Pancreas (tissue), 10 donors: Measurements from ENCODE around the gene UBXN1. TPM values are rescaled to one million over a fixed set of nuclear protein-coding genes. Genes with fewer than 3 reads are reported as not detected.

Experiments
- ATAC-seq, 4 donors: fragments of 200-7000 bp; cut with Tn5 transposase; one replicate each; pipeline versions ENCODE4 v1.8.0 to v1.9.1; 2020; ENCODE audit warnings: mild to moderate bottlenecking in 4 of 4, moderate library complexity in 4 of 4
- DNase-seq, 6 donors: peaks; one replicate each; pipeline ENCODE4 v3.0.0-alpha.2; 2020
- FAIRE-seq: peaks from 2 replicates; lab custom pipeline; 2012; peaks lifted over from hg19 to GRCh38; lab: Jason Lieb, UNC
- H3K27ac ChIP-seq, 4 donors: fragments of 200-600 bp; sonication (generic); 1 replicate in 3 of 4; 2 replicates in 1 of 4; pipeline versions ENCODE4 v1.5.0 to v1.8.0; 2020
- H3K27me3 ChIP-seq, 4 donors: fragments of 200-600 bp; one replicate each; pipeline ENCODE4 v1.8.0; 2021
- H3K36me3 ChIP-seq, 3 donors: fragments of 200-600 bp; sonication (generic) in 1 of 3; one replicate each; pipeline versions ENCODE4 v1.5.0 to v1.8.0; 2020 to 2021
- H3K4me1 ChIP-seq, 3 donors: fragments of 200-600 bp; one replicate each; pipeline ENCODE4 v1.8.0; 2021
- H3K4me3 ChIP-seq, 4 donors: fragments of 200-600 bp; sonication (generic) in 2 of 4; one replicate each; pipeline versions ENCODE4 v1.5.0 to v1.8.0; 2020 to 2021
- H3K9me3 ChIP-seq, 4 donors: fragments of 200-600 bp; one replicate each; pipeline ENCODE4 v1.8.0; 2021
- CTCF ChIP-seq, 4 donors: fragments of 200-600 bp; sonication (generic) in 3 of 4; IDR thresholded peaks; one replicate each; pipeline versions ENCODE4 v1.5.0 to v1.8.0; 2021; ENCODE audit warnings: antibody characterized with exemption in 4 of 4
- WGBS, 2 donors: extraction: QIAGEN DNeasy Blood & Tissue Kit; methylation state at CpG; one replicate each; pipeline ENCODE4 v1.1.7; 2013; 5-methylcytosine and 5-hydroxymethylcytosine counted together
- intact Hi-C, 3 donors: fragments of 100-400 bp; cut with DNase I; formaldehyde crosslinking; loops; one replicate each; pipeline versions ENCODE4 v1.11.1 to v1.14.2; 2022
- polyA plus RNA-seq, 2 donors: library from polyadenylated mRNA; stranded (reverse); fragments of 200-250 nt; gene quantifications; one replicate each; pipeline ENCODE4 v1.2.3, GENCODE V29; 2013
- total RNA-seq, 6 donors: library from RNA; stranded (reverse); fragmentation: NEBNext Ultra II Directional in 4 of 6; extraction: Animal tissue kit (Norgen Biotek cat#: 25700) in 4 of 6; gene quantifications; one replicate each; pipeline versions ENCODE4 v1.2.1 to v1.2.4, GENCODE V29; 2021 to 2023
- donor health status: healthy with polysubstance abuse.
- donor health status: DM: no; HTN: no; CAD: no; lungs with moderate emphysema.
- donor health status: DM: no; HTN: no; CAD: no.
- donor health status: control.
- donor health status: control.
- donor health status: Bipolar disorder and iron deficiency.
- donor health status: DM: yes; HTN: yes; CAD: no.
- donor health status: DM: no; HTN: no; CAD: no.
- donor health status: DM: no; HTN: no; CAD: no.
- donor health status: DM: yes; HTN: yes; CAD: no.

Gene UBXN1
- total and polyA plus RNA-seq, 8 donors: 37.7 to 104 (median 60.0) TPM

GRCh38 chr11:62727165-62727871 is 48.4 kb upstream of the UBXN1 start, which contains the start of gene HNRNPUL2:
Gene HNRNPUL2 (minus strand): TSS chr11:62727457. CDS start chr11:62727156, 301 bp downstream.
- TF ChIP-seq CTCF (IDR thresholded peaks at IDR 0.05): no peak
- FAIRE-seq: peak; percentile 47
- H3K4me1 ChIP-seq: peaks cover 9 to 27% (median 20%) of the 10 kb centered on the region in 3 donors

GRCh38 chr11:62726915-62727164 is 48.0 kb upstream of the UBXN1 start:
- TF ChIP-seq CTCF (IDR thresholded peaks at IDR 0.05): no peak
- H3K27ac ChIP-seq: peak overlapping the region; percentile 88 to 93 (median 92)
- peak overlapping the region; percentile 68 to 92 (median 88) for H3K4me3 ChIP-seq
- FAIRE-seq: no peak
- DNase-seq: no peak
- H3K4me1 ChIP-seq: peaks cover 9 to 27% (median 20%) of the 10 kb centered on the region in 3 donors
- H3K9me3 ChIP-seq: no peaks in the 10 kb centered on the region
- WGBS, 2 donors: 1% methylated on average over 23 to 37 of the region's 37 CpGs
- peaks cover 5 to 22% (median 21%) of the 10 kb centered on the region in 3 donors for H3K36me3 ChIP-seq
- H3K27me3 ChIP-seq: no peaks in the 10 kb centered on the region
- peak in 2 of 4 donors; percentile 3 to 17 for ATAC-seq
- intact Hi-C loops: no loop called here

More at GRCh38 chr11:62727165-62727871, 48.4 kb upstream of the UBXN1 start, which contains the start of gene HNRNPUL2:
- 0% methylated on average over 50 to 72 of the region's 72 CpGs for WGBS, 2 donors
- Histone ChIP-seq H3K9me3 (no peaks in the 10 kb centered on the region), H3K27ac (peak within 1 kb of the TSS; percentile 88 to 93 (median 92)), H3K4me3 (peak within 1 kb of the TSS; percentile 68 to 92 (median 88)), H3K36me3 (peaks cover 1 to 17% (median 17%) of the 10 kb centered on the region in 3 donors), H3K27me3 (no peaks in the 10 kb centered on the region)
- ATAC-seq: peak; percentile 86 to 93 (median 87)
- peak; percentile 97 to 99 (median 98) for DNase-seq
- intact Hi-C loops: no loop called here

- DNase-seq (peak in 3 of 6 donors; percentile 38 to 82 (median 47)), ATAC-seq (no peak), FAIRE-seq (no peak)
- peak overlapping the region; percentile 68 to 92 (median 88) for H3K4me3 ChIP-seq
- peaks cover 5 to 27% (median 27%) of the 10 kb centered on the region in 3 donors for H3K36me3 ChIP-seq
- H3K4me1 ChIP-seq: peaks cover 9 to 27% (median 20%) of the 10 kb centered on the region in 3 donors
- intact Hi-C loops: no loop called here
- H3K27me3 ChIP-seq: no peaks in the 10 kb centered on the region
- peak overlapping the region; percentile 88 to 93 (median 92) for H3K27ac ChIP-seq
- H3K9me3 ChIP-seq: no peaks in the 10 kb centered on the region
- no peak for TF ChIP-seq CTCF (IDR thresholded peaks at IDR 0.05)
- 0% methylated on average over 40 to 51 of the region's 51 CpGs for WGBS, 2 donors
These were observed 47.5 kb upstream of the UBXN1 start for GRCh38 chr11:62726156-62726914.

- FAIRE-seq (no peak), DNase-seq (no peak), ATAC-seq (no peak)
- Histone ChIP-seq H3K36me3 (peaks cover 5 to 34% (median 33%) of the 10 kb centered on the region in 3 donors), H3K4me1 (peaks cover 8 to 23% (median 20%) of the 10 kb centered on the region in 3 donors), H3K9me3 (no peaks in the 10 kb centered on the region), H3K27ac (peak overlapping the region in 3 of 4 donors; percentile 88 to 93 (median 93)), H3K27me3 (no peaks in the 10 kb centered on the region), H3K4me3 (peak overlapping the region; percentile 68 to 92 (median 88))
- 0% methylated on average over 7 of the region's 7 CpGs for WGBS, 2 donors
- intact Hi-C loops: no loop called here
- TF ChIP-seq CTCF (IDR thresholded peaks at IDR 0.05): no peak
These were observed 46.8 kb upstream of the UBXN1 start for GRCh38 chr11:62725646-62726045.
